Skin of body (tissue), 2 donors: ENCODE measurements around the gene FLRT1. TPM values are rescaled to one million over a fixed set of nuclear protein-coding genes. Genes with fewer than 3 reads are reported as not detected.

Source experiments
- DNase-seq: peaks from one replicate; lab custom pipeline; 2025; lab: John Stamatoyannopoulos, UW
- total RNA-seq: library from RNA; depleted of rRNA; stranded (reverse); fragments of >200 nt; gene quantifications from one replicate; pipeline ENCODE4 v1.2.3, GENCODE V29; 2014

The FLRT1 gene
- total RNA-seq, 1 donor from 2014 or later = 1.6 TPM

- no peak for DNase-seq
Observed at GRCh38 chr11:64005691-64006090, 30.0 kb upstream of the FLRT1 start.

GRCh38 chr11:64006398-64006797 lies 29.3 kb upstream of the FLRT1 start:
- DNase-seq = no peak

GRCh38 chr11:64007160-64007628 lies 28.5 kb upstream of the FLRT1 start:
- DNase-seq = no peak

- DNase-seq = peak; percentile 30
Observed at GRCh38 chr11:64007629-64008282, 28.0 kb upstream of the FLRT1 start.

- no peak for DNase-seq
Observed at GRCh38 chr11:64008283-64008913, 27.3 kb upstream of the FLRT1 start.

GRCh38 chr11:64008914-64009633 lies 26.7 kb upstream of the FLRT1 start:
- DNase-seq = no peak

- no peak for DNase-seq
Observed at GRCh38 chr11:64009710-64010109, 26.0 kb upstream of the FLRT1 start.

GRCh38 chr11:64010783-64011182 lies 24.9 kb upstream of the FLRT1 start:
- no peak for DNase-seq

- DNase-seq = no peak
Observed at GRCh38 chr11:64011371-64011770, 24.4 kb upstream of the FLRT1 start.

- DNase-seq = no peak
Observed at GRCh38 chr11:64013141-64013896, 22.4 kb upstream of the FLRT1 start.

- no peak for DNase-seq
Observed at GRCh38 chr11:64014356-64014755, 21.4 kb upstream of the FLRT1 start.

GRCh38 chr11:64015510-64015909 lies 20.2 kb upstream of the FLRT1 start:
- DNase-seq = no peak

GRCh38 chr11:64015935-64016845 lies 19.5 kb upstream of the FLRT1 start:
- DNase-seq = no peak

- no peak for DNase-seq
Observed at GRCh38 chr11:64017945-64018224, 17.8 kb upstream of the FLRT1 start.

- DNase-seq = no peak
Observed at GRCh38 chr11:64018310-64018709, 17.4 kb upstream of the FLRT1 start.

GRCh38 chr11:64019106-64020037 lies 16.4 kb upstream of the FLRT1 start:
- no peak for DNase-seq

GRCh38 chr11:64020976-64021756 lies 14.6 kb upstream of the FLRT1 start:
- no peak for DNase-seq

- no peak for DNase-seq
Observed at GRCh38 chr11:64021757-64022093, 14.0 kb upstream of the FLRT1 start.

GRCh38 chr11:64022125-64022784 lies 13.5 kb upstream of the FLRT1 start:
- no peak for DNase-seq
